GM10248 (cell line): Measurements from ENCODE around the gene CHPF2.

Experiments used
- CTCF ChIA-PET: fragments of 300-600 bp; sonication (Branson Sonifier 250); formaldehyde crosslinking; extraction: SDS; loops from one replicate; lab custom pipeline; 2021; ENCODE audit warnings: antibody characterized with exemption; lab: Yijun Ruan, JAX
- POLR2A ChIA-PET: fragments of 350-650 bp; sonication (Branson Sonifier 250); formaldehyde crosslinking; extraction: SDS; loops from one replicate; lab custom pipeline; 2020; ENCODE audit warnings: antibody characterized with exemption; lab: Yijun Ruan, JAX
- DNase-seq: peaks from one replicate; pipeline ENCODE4 v3.0.0; 2012; ENCODE audit errors: extremely low spot score
- CTCF ChIP-seq: IDR thresholded peaks from 2 replicates; pipeline ENCODE4 v1.5.1; 2012; ENCODE audit warnings: mild to moderate bottlenecking, low read depth; ENCODE audit errors: extremely low read depth, missing control alignments, control extremely low read depth

The CHPF2 gene

DNA sequence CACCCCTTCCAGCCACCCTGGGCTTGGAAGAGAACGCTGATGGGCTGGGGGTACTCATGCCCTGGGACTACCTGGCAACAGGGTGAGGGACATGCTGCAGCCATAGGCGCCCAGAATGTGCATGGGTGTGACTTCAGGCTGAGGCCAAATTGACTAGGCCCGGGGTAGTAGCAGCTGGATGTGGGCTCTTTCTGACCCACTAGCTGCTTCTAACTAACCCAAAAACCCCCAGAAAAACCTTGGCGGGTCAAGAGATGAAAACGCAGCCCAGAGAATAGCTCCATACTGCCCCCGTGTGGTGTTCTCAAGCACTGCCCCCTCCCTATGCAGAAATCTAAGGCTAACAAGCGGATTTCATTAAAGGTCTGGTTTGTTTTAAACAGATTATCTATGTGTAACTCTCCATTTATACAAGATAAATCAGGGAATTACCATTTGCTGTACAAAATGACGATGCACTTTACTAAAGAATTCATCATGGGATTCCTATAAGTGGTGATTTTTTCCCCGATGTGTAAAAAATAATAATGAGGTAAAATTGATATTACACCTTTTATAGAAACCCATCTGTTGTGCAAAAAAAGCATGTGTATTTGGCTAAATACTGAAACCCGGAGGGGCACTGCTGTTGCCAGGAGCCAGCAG, 12.0 kb downstream of the CHPF2 start:
- ChIA-PET CTCF (interaction anchor here (0.7 to 6.6 kb wide), 51 partner anchors 8 to 389 kb away, joined by 3 to 78 read pairs (median 4); partner anchors contain the start of genes ABCF2, CHPF2, GBX1 and NUB1), POLR2A (interaction anchor here (2.9 kb wide), 1 partner anchor 12 kb away, joined by 13 read pairs; the partner anchor contains the start of gene CHPF2)
- peak; percentile 70 for TF ChIP-seq CTCF
- peak; percentile 82 for DNase-seq

- POLR2A ChIA-PET: no interaction called here
- CTCF ChIA-PET: interaction anchor here (0.8 to 6.6 kb wide), 39 partner anchors 8 to 388 kb away, joined by 3 to 78 read pairs (median 5); partner anchors contain the start of genes ABCF2, CHPF2 and GBX1
- TF ChIP-seq CTCF: no peak
- DNase-seq: no peak
Observed at GRCh38 chr7:151244841-151245346, 12.6 kb downstream of the CHPF2 start.

- ChIA-PET POLR2A (no interaction called here), CTCF (interaction anchor here (0.6 to 6.6 kb wide), 18 partner anchors 11 to 202 kb away, joined by 3 to 78 read pairs (median 8); partner anchors contain the start of genes ABCF2 and CHPF2)
- DNase-seq: peak; percentile 88
- TF ChIP-seq CTCF: peak; percentile 48
Observed at GRCh38 chr7:151245360-151246101, 13.2 kb downstream of the CHPF2 start.

- CTCF ChIA-PET: interaction anchor here (0.6 to 6.6 kb wide), 12 partner anchors 10 to 201 kb away, joined by 3 to 78 read pairs (median 4); partner anchors contain the start of genes ABCF2 and CHPF2
- POLR2A ChIA-PET: no interaction called here
- no peak for TF ChIP-seq CTCF
- no peak for DNase-seq
Observed at GRCh38 chr7:151246102-151246850, 14.0 kb downstream of the CHPF2 start.

- POLR2A ChIA-PET: no interaction called here
- CTCF ChIA-PET: interaction anchor here (0.8 to 6.6 kb wide), 8 partner anchors 9 to 123 kb away, joined by 3 to 78 read pairs (median 6); partner anchors contain the start of genes ABCF2 and CHPF2
- no peak for TF ChIP-seq CTCF
- no peak for DNase-seq
Observed at GRCh38 chr7:151246851-151247580, 14.7 kb downstream of the CHPF2 start.
